CD4-positive, alpha-beta T cell treated with Interleukin-10 for 1 hour (primary cell): ENCODE measurements around the gene ETF1.
"Not testable (repeated sequence)": the region's sequence is repeated elsewhere in the genome, so short reads cannot be mapped to it uniquely, and the experiment has no call there.

Experiments used
- DNase-seq: peaks from one replicate; pipeline ENCODE4 v3.0.0-alpha.2; 2020

The ETF1 gene

GRCh38 chr5:138528208-138528607 lies 14.8 kb downstream of the ETF1 start:
- no peak for DNase-seq

GRCh38 chr5:138527170-138527569 lies 15.9 kb downstream of the ETF1 start:
- no peak for DNase-seq

- DNase-seq = no peak
Observed at GRCh38 chr5:138523406-138523805, 19.6 kb downstream of the ETF1 start.

- DNase-seq = no peak
Observed at GRCh38 chr5:138520971-138521370, 22.1 kb downstream of the ETF1 start.

- DNase-seq = no peak
Observed at GRCh38 chr5:138517437-138517836, 25.6 kb downstream of the ETF1 start.

GRCh38 chr5:138515556-138516245 lies 27.3 kb downstream of the ETF1 start:
- DNase-seq = no peak

- no peak for DNase-seq
Observed at GRCh38 chr5:138514021-138514420, 29.0 kb downstream of the ETF1 start.

GRCh38 chr5:138508958-138509357 lies 34.1 kb downstream of the ETF1 start:
- DNase-seq = no peak

GRCh38 chr5:138507485-138507884 lies 35.6 kb downstream of the ETF1 start:
- DNase-seq = not testable (repeated sequence)

GRCh38 chr5:138506370-138507306 lies 36.4 kb downstream of the ETF1 start:
- DNase-seq = no peak

- no peak for DNase-seq
Observed at GRCh38 chr5:138504799-138505198, 38.2 kb downstream of the ETF1 start.

- peak; percentile 69 for DNase-seq
Observed at GRCh38 chr5:138503487-138504270, 39.4 kb downstream of the ETF1 start.

- no peak for DNase-seq
Observed at GRCh38 chr5:138502521-138502920, 40.5 kb downstream of the ETF1 start.

- no peak for DNase-seq
Observed at GRCh38 chr5:138502121-138502520, 40.9 kb downstream of the ETF1 start.

GRCh38 chr5:138498376-138498775 lies 44.7 kb downstream of the ETF1 start:
- DNase-seq = no peak

- DNase-seq = no peak
Observed at GRCh38 chr5:138495351-138495750, 47.7 kb downstream of the ETF1 start.

GRCh38 chr5:138492560-138493045 lies 50.4 kb downstream of the ETF1 start:
- no peak for DNase-seq

GRCh38 chr5:138491669-138492559 lies 51.1 kb downstream of the ETF1 start:
- peak; percentile 90 for DNase-seq

- no peak for DNase-seq
Observed at GRCh38 chr5:138491284-138491648, 51.8 kb downstream of the ETF1 start.

GRCh38 chr5:138490648-138491283 lies 52.3 kb downstream of the ETF1 start:
- DNase-seq = no peak

GRCh38 chr5:138489683-138490061 lies 53.4 kb downstream of the ETF1 start:
- no peak for DNase-seq

GRCh38 chr5:138488481-138488945 lies 54.5 kb downstream of the ETF1 start:
- no peak for DNase-seq
